Cortex of kidney (tissue), 1 donor: ENCODE data around the gene SLC35F2.
"Not testable (repeated sequence)": the region's sequence is repeated elsewhere in the genome, so short reads cannot be mapped to it uniquely, and the experiment has no call there.

Experiments
- DNase-seq: peaks from one replicate; lab custom pipeline; 2025; lab: John Stamatoyannopoulos, UW

Gene SLC35F2

DNA sequence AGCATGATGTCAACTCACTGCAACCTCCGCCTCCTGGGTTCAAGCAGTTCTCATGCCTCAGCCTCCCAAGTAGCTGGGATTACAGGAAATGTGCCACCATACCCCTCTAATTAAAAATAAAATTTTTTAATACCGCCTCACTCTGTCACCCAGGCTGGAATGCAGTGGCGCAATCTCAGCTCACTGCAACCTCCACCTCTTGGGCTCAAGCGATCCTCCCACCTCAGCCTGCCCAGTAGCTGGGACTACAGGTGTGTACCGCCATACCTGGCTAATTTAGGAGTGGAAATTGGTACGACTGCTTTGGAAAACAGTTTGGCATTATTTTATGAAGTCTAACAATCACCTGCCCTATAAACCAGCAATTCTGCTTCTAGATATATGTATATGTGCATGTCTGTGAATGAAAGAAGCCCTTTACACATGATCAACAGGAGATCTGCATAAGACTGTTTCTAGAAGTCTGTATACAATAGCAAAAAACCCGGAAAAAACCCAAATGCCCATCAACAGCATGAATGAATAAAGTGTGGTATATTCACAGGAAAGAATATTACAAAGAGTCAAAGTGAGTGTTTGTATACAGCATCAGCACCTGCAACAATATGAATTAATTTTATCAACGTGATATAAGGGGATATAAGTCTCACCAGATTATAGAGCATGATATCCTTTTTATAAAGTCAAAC is 16.0 kb downstream of the SLC35F2 start:
- no peak for DNase-seq

DNA sequence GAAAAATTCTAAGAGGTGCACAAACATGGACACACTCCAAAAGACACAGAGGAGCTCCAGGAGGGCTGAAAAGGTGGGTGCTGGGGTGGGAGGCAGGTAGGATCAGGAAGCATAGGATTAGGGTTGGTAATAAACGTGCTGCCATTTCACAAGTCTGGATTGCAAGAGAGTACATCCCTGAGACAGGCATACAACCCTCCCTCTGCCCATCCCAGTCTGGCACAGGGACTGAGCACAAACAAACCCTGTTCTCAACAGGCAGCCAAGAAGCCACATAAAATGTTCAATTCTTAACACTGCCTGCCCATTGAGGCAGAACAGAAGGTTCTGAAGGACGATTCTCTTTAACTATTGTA is 18.5 kb downstream of the SLC35F2 start:
- no peak for DNase-seq

- DNase-seq, result no peak
Measured at GRCh38 chr11:107836851-107837250, 21.7 kb downstream of the SLC35F2 start.

DNA sequence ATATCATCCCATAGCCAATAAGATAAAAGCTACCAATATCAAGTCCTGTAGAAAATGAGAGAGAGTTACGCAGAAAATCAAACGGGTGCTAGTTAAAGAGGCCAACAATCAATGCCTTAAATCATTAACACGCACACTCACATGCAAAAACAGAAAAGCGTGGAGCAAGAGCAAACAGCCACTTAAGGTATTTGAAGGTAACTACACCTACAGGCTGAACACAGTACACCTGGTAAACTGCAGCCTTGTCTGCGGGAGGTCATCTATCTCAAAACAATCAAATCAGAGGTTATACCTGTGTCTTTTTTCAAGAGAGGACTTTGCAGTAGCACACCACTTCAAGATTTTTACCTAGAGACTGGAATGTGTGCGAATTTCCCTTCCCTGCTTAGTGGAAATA is 23.6 kb downstream of the SLC35F2 start:
- DNase-seq, result no peak

DNA sequence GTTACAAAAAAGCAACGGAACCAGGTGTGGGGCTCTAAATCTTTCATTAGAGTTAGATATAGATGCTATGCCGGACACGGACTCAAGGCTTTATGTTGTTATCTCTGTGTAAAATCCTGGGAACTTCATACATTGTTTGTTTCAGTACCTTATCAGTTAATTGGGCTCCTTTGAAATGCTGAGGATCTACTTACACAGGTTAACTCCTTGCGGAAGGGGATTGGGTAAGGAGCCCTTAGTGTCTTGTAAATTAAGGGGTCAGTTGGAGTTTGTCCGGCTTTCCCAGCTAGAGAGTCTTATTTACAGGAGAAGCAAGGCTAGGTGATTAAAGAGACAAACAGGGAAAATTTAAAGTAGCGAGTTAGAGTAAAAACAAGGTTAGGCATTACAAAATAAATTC is 24.7 kb downstream of the SLC35F2 start:
- not testable (repeated sequence) for DNase-seq

GRCh38 chr11:107830915-107831540 is 27.6 kb downstream of the SLC35F2 start:
- DNase-seq, result no peak

DNA sequence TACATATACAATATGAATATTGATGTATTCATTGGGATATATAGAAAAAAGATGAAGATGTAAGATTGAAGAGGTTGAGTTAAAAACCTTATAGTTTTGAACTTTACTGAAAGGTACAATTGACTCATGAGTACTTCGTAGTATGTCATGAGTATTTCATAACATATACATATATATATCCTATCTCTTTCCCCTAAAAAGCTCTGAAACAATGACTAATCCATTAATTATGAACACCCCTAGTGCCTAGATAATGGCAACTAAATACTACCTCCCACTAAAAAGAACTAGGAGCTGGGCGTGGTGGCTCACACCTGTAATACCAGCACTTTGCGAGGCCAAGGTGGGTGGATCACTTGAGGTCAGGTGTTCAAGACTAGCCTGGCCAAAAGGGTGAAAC is 31.5 kb downstream of the SLC35F2 start:
- no peak for DNase-seq

- no peak for DNase-seq
Measured at GRCh38 chr11:107825875-107826274, 32.7 kb downstream of the SLC35F2 start.

- DNase-seq, result no peak
Measured at GRCh38 chr11:107824668-107825369, 33.8 kb downstream of the SLC35F2 start.

GRCh38 chr11:107821199-107821927 is 37.2 kb downstream of the SLC35F2 start:
- no peak for DNase-seq

DNA sequence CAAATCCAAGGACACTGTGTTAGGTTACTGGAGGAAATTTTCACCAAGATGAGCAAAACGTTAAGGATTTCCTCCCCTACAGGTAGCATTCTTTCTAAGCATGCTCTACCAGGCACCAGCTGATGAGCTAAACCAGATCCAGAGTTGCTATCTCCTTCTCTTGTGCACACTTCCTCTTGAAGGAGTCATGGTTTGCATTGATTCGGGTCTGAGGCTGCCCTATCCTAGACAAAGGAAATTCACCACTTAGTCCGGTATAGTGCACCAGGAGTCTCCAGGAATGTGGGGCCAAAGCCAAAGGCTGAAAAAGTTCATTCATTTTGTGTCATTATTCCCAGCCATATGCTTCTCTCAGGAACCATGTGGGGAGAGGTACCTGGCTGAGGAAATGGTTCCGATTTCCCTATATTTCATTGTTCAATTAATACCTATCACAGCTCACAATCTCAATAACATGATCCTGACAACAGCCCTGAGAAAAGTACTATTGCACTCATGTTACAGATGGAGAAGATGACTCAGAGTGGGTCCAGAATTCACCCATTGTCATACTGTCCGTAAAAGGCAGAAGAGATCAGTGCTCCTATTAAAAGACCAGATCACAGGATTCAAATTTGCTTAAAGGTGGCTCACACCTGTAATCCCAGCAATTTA is 39.1 kb downstream of the SLC35F2 start:
- no peak for DNase-seq

GRCh38 chr11:107818491-107818890 is 40.1 kb downstream of the SLC35F2 start:
- DNase-seq, result no peak

GRCh38 chr11:107816028-107816427 is 42.6 kb downstream of the SLC35F2 start:
- no peak for DNase-seq

GRCh38 chr11:107810875-107811274 is 47.7 kb downstream of the SLC35F2 start:
- DNase-seq, result no peak

DNA sequence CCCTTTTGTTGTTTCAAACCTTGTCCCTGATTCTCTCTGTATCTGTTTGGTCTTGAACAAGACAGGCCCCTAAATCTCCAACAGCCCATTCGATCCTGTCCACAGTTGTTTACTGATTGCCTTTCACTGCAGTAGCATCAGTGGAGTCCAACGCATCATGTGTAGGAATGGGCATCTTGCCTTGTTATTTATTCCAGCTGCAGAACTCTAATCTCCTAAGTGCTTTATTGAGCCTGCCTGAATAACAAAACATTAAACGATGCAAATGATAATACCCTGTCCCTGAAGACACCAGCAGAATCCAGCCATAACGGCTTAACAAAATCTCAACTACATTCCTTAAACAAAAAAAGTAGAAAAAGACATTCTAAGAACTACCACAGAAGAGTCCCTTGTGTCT is 50.1 kb downstream of the SLC35F2 start:
- no peak for DNase-seq

GRCh38 chr11:107804971-107805370 is 53.6 kb downstream of the SLC35F2 start:
- DNase-seq, result no peak

DNA sequence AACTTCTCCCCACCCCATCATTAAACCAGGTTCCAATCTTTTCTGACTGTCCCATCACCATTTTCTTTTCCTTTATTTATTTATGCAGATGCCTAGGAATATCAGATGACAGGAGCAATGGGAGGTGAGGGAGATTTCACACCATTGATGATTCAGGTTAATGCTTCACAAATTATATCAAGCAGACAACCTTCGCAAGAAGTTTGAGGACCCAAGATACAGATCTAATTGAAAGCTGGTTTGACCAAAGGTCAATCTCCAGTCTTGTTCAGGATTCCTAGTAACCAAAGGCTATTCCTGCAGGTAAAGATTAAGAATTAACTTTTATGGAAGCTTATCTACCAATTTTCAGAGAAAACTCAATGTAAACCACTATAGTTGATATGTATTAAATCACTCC is 54.4 kb downstream of the SLC35F2 start:
- DNase-seq, result no peak

- DNase-seq, result no peak
Measured at GRCh38 chr11:107801641-107802040, 56.9 kb downstream of the SLC35F2 start.

DNA sequence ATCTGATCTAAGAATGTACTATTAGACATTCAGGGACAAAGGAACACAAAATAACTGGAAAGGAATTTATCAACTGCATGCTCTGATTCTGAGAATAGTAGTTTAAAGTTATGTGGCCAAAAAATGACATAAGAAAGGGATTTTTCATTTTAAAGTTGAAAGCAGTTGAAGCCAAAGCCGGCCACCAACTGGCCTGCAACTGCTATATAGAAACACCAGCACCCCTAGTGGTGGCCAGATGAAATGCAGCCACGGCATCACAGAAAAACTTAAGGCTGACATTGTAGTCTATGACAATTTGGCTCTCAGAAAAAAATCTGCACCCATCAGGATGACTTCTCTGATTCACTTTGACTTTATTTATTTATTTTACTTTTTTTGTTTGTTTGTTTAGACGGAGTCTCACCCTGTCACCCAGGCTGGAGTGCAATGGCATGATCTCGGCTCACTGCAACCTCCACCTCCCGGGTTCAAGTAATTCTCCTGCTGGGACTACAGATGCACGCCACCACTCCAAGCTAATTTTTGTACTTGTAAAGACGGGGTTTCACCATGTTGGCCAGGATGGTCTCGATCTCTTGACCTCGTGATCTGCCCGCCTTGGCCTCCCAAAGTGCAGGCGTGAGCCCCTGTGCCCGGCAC is 59.2 kb downstream of the SLC35F2 start:
- DNase-seq, result no peak

GRCh38 chr11:107792049-107792443 is 66.5 kb downstream of the SLC35F2 start:
- DNase-seq, result no peak

DNA sequence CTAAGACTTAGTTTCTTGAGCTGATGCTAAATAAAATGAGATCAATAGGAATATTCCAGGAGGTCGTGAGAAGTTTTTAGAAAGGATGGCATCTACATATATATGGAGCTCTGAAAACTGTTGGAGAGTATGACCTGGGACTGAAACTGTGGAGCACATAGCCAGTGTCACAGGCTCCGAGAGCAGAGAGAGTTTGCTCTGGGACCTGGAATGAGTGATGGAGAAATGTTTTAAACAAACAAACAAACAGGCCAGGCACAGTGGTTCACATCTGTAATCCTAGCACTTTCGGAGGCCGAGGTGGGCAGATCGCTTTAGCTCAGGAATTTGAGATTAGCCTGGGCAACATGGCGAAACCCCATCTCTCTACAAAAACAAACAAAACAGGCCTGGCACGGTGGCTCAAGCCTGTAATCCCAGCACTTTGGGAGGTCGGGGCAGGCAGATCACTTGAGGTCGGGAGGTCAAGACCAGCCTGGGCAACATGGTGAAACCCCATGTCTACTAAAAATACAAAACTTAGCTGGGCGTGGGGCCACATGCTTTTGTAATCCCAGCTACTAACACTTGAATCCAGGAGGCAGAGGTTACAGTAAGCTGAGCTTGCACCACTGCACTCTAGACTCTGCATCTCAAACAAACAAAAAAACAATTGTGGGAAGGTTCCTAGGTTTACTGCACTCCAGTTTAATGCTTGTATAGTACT is 67.1 kb downstream of the SLC35F2 start:
- no peak for DNase-seq
